Activated T-cell treated with anti-CD3 and anti-CD28 coated beads, Interleukin-2, amount 50 U/mL, for 1 hour (primary cell): Measurements from ENCODE around the gene ST14.
"Not testable (repeated sequence)": the region's sequence is repeated elsewhere in the genome, so short reads cannot be mapped to it uniquely, and the experiment has no call there.

ENCODE experiments used
- DNase-seq: peaks from one replicate; pipeline ENCODE4 v3.0.0-alpha.2; 2020

The ST14 gene

GRCh38 chr11:130190371-130190881 is 30.8 kb downstream of the ST14 start:
- DNase-seq: no peak

GRCh38 chr11:130191896-130192295 is 32.3 kb downstream of the ST14 start:
- DNase-seq: no peak

- DNase-seq: no peak
Observed at GRCh38 chr11:130192845-130193267, 33.3 kb downstream of the ST14 start.

- not testable (repeated sequence) for DNase-seq
Observed at GRCh38 chr11:130193551-130193950, 34.0 kb downstream of the ST14 start.

GRCh38 chr11:130194241-130195023 is 34.9 kb downstream of the ST14 start:
- DNase-seq: no peak

GRCh38 chr11:130197386-130198035 is 37.9 kb downstream of the ST14 start:
- DNase-seq: no peak

- no peak for DNase-seq
Observed at GRCh38 chr11:130198292-130198691, 38.7 kb downstream of the ST14 start.

- no peak for DNase-seq
Observed at GRCh38 chr11:130198964-130199363, 39.4 kb downstream of the ST14 start.

- DNase-seq: no peak
Observed at GRCh38 chr11:130199792-130200191, 40.2 kb downstream of the ST14 start.

- no peak for DNase-seq
Observed at GRCh38 chr11:130201026-130201425, 41.4 kb downstream of the ST14 start.

GRCh38 chr11:130202009-130202817 is 42.6 kb downstream of the ST14 start:
- no peak for DNase-seq

GRCh38 chr11:130202818-130203689 is 43.5 kb downstream of the ST14 start:
- no peak for DNase-seq

- no peak for DNase-seq
Observed at GRCh38 chr11:130203766-130204702, 44.5 kb downstream of the ST14 start.

- no peak for DNase-seq
Observed at GRCh38 chr11:130204703-130205095, 45.1 kb downstream of the ST14 start.

- DNase-seq: no peak
Observed at GRCh38 chr11:130206141-130206540, 46.6 kb downstream of the ST14 start.

GRCh38 chr11:130208241-130209127 is 48.9 kb downstream of the ST14 start:
- DNase-seq: no peak

- no peak for DNase-seq
Observed at GRCh38 chr11:130209128-130209932, 49.7 kb downstream of the ST14 start.

GRCh38 chr11:130209954-130210854 is 50.6 kb downstream of the ST14 start:
- DNase-seq: no peak
